ENCODE results near the gene CHADL.
"Not testable (repeated sequence)": the region's sequence is repeated elsewhere in the genome, so short reads cannot be mapped to it uniquely, and the experiment has no call there.

The CHADL gene

GRCh38 chr22:41181349-41182241, 59.1 kb downstream of the CHADL start:
- DNase-seq: peak in 1 of 2 donors; percentile 29

- no peak for DNase-seq
These were observed 59.8 kb downstream of the CHADL start for GRCh38 chr22:41180926-41181325.

DNA sequence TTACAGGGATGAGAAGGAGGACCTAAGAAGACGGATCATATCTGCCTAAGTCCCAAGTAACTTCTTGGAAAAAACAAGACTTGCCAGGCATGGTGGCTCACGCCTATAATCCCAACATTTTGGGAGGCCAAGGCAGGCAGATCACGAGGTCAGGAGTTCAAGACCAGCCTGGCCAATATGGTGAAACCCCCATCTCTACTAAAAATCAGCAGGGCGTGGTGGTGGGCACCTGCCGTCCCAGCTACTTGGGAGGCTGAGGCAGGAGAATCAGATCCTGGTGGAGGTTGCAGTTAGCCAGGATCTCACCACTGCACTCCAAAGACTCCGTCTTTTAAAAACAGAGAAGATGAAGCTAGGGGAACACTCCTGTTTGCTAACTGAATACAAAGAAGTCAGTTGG, 60.4 kb downstream of the CHADL start:
- DNase-seq: not testable (repeated sequence)

All from CD4-positive, alpha-beta T cell treated with Interferon alpha-2 for 1 hour (primary cell).